Stimulated activated CD8-positive, alpha-beta memory T cell treated with anti-CD3 and anti-CD28 coated beads, Interleukin-4, amount 100 ng/mL, for 48 hours (primary cell): ENCODE results near the gene ATRNL1.
"Not testable (repeated sequence)": the region's sequence is repeated elsewhere in the genome, so short reads cannot be mapped to it uniquely, and the experiment has no call there.

ENCODE experiments used
- DNase-seq: peaks from one replicate; pipeline ENCODE4 v3.0.0-alpha.2; 2020

ATRNL1 gene

DNA sequence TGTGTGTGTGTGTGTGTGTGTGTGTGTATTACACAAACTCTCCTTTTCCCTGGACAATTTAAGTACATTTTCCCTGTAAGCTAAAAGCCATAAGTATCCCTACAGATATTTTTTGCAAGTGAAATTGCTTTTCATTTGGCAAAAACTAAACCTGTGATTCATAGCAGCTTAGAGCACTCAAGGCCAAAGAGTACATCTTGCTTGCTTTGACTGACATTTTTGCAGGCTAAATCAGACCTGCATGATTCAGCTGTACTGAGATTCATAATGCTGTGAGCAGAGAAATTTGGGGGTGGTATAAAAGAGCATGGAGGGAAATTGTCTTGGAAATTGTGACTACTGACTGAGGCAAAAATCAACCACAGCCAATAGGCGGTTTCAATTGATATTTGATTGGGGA is 679.4 kb downstream of the ATRNL1 start:
- DNase-seq = no peak

- DNase-seq = no peak
These were observed 680.7 kb downstream of the ATRNL1 start for GRCh38 chr10:115773832-115774231.

- DNase-seq = no peak
These were observed 681.6 kb downstream of the ATRNL1 start for GRCh38 chr10:115774721-115775120.

DNA sequence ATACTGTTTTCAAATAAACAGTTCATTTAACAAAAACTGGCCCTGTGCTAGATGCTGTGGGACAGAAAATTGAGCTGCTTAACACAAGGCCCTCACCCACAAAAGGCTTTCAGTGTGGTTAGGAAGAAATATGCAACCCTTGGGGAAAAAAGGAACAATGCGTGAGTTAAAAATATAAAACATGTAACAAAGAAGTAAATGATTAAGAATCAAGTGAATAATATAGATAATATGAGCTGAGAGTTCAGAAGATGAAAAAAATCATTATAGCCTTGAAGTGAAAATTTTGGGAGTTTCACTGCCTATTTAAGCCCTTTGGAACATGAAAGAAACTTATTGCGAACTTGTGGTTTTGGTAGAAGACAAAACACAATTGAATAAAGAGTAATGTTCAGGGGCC is 684.5 kb downstream of the ATRNL1 start:
- DNase-seq = no peak

DNA sequence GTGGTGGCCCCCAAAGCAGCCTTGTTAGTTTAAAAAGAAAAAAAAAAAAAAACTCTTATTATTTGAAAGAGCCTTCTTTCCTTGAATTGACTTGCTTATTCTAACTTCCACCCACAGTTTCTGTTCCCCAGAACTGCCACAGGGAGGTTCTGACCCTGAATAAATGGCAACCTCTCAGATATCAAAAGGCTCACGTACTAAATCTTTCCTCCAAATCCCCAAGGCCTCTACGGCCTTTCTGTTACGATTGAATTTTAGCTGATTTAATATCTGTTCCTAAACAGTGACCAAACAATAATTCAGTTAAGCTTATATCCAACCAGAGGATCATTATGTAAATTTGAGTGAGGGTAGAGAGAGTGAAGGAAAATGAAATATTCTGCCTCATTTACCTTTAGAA is 697.1 kb downstream of the ATRNL1 start:
- DNase-seq = no peak

GRCh38 chr10:115795964-115796363 is 702.8 kb downstream of the ATRNL1 start:
- DNase-seq = no peak

DNA sequence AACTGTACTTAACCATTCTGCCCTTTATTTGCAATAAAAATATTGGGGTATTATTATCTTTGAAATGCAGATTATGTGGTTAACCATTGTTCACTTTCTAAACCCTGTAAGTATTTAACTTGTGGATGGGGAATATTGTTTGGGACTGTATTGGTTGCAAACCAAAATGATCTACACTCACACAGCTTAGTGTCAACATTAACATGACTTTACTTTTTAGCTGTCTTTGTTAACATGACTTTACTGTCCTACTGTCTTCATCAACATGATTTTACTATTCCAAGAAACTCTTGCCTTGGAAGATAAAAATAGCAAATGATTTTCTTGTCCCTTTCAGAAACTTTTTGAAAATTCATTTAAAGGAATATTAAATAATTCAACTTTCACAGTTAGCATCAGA is 708.3 kb downstream of the ATRNL1 start:
- no peak for DNase-seq

DNA sequence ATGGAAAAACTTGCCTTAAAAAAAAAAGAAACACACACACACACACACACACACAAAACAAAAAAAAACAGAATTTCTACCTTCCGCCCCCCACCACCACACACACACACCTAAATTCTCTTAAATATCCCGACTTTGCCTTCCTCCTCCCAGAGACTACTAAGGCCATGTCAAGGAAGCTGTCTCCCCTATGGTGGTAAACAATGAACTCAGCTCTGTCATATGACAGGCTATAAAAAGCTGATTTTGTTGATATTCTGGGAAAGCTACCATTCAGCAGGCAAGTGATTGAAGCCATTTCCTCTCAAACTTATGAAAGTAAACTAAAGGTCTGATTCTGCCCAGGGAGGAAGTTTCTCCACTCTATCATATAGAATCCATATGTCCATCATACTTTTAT is 708.8 kb downstream of the ATRNL1 start:
- no peak for DNase-seq

DNA sequence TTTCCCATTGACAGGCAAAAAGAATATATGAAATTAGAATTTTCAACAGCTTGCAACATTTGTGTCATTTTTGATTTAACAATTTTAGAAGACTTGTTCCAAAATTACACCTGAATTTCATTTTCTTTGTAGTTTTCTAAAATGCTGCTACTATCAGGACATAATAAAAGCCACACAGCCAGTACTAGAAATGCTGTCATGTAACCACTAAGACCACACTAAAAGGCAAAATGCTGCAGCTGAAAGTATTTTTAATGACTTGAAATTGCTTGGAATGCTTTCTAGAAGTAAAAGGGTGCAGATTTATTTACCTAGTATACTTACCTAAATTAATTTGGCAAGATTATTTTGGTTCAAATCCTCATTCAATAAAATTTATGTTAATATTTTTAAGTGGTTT is 709.7 kb downstream of the ATRNL1 start:
- DNase-seq = no peak

- DNase-seq = no peak
These were observed 721.4 kb downstream of the ATRNL1 start for GRCh38 chr10:115814542-115814941.

- no peak for DNase-seq
These were observed 724.8 kb downstream of the ATRNL1 start for GRCh38 chr10:115818012-115818411.

- DNase-seq = no peak
These were observed 733.2 kb downstream of the ATRNL1 start for GRCh38 chr10:115826396-115826795.

DNA sequence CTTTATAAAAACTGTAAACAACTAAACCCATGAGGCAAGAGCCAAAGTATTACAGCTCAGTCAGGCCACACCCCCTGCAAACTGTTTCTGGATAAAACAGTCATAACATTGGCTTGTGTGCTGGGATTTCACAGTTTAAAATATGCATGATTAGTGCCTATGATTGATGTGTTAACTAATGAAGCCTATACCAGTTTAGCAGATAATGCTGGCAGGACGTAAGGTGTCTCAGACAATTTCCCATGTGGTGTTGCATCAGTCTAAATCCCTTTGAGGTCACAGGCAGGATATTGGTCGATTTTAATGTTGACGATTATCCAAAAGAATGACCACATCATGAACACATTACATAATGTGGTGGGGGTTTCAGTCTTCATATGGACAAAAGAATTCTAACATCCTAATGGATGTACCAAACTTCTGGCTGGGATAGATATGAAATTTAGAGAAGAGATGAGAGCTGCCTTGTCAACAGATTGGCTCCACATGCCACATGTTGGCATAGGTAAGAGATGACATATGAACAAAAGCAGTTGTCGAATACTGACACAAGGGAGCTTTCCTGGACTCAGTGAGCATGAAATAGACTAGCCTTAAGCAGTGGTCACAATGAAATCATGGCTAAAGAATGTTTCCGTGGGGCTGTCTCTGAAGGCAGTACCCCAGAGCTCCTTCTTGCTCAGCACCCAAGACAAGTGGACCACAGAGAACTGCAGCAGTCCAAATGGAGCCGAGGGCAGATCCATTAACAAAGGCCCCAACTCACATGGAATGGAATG is 734.3 kb downstream of the ATRNL1 start:
- no peak for DNase-seq

DNA sequence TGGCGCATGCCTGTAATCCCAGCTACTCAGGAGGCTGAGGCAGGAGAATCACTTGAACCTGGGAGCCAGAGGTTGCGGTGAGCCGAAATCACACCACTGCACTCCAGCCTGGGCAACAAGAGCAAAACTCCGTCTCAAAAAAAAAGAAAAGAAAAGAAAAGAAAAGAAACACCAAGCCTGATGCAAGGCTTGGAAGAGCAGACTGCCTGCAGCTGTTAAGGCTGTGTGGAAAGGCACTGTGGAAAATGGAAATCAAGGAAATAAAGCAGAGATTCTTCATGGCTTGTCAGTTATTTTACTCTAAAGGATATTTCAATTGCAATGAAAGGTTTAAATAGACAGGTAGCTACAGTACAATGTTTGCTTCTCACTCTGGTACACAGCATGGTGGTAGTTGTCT is 735.0 kb downstream of the ATRNL1 start:
- not testable (repeated sequence) for DNase-seq

DNA sequence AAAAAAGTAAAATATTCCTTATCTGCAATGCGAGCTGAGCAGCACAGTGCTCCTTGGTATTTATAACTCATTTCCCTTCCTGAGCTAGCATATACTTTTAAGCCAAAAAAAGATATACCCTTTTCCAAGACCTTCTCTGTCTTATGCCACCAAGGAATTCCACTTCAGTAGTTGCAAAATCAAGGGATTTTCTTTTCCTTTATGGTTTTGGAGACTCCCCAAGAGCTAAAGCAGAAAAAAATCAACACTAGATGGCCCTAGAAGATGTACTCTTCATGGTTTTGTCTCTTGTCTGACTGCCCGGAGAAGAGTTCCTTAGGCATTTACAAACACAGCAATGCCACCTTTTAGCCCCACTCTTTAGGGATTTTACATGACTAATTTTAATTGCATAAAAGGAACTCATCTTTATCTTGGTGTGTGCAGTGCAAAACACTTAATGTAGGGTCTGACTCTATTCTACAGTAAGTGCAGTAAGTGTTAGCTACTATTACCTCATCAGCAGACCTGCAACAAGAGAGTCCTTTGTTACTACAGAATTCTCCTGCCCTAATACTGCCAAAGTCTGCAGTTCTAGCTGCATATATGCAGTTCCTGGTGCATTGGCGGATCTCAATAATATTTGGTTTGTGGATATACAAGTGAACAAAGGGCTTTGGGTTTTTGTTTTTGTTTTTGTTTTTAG is 736.5 kb downstream of the ATRNL1 start:
- no peak for DNase-seq

DNA sequence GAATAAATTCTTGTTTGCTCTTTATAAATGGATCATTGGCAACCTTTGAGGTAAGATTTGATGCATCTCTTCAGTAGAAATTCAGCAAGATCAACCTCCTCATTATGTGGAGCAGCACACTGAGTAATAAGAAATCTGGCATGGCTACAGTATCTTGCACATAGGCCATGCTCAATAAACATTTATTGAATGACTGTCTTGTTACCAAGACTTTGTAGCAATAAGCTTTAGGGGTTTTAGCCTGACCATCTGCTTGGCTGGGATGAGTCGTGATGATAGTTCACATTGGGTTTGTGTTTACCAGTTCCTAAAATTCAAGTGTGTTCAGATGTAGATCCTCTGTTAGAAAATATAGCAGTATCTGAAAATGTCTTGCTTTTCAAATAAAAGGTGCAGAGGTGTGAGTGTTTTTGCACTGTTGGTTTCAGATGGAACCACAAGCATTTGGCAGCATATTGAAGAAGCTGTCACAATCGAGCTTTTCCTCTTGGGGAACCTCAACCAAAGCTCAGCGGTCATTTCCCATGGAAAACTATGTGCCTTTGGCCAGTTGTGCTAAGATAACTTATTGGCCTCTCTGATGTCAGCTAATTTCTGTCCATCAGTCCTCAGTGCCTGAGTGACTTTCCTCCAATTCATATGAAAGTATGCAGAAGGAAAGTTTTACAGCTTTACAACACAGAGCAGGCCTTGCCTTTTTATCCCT is 737.3 kb downstream of the ATRNL1 start:
- no peak for DNase-seq

GRCh38 chr10:115831016-115831415 is 737.9 kb downstream of the ATRNL1 start:
- no peak for DNase-seq

DNA sequence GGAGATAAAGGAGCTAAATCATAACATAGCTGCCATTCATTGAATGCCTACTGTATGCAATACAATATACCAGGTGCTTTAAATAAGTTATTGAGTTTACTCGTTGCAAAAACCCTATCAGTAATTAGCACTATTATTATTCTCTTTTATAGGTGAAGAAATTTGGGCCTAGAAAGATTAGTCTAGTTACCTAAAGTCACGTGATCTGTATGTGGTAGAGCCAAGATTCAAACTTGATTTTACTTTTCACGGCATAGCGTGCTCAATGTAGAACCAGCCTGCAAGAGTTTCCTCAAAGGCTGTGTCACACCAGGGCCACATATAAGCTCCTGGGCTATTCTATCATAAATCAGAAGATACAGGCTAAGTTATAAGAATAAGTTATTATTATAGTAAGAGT is 740.0 kb downstream of the ATRNL1 start:
- DNase-seq = no peak

- no peak for DNase-seq
These were observed 751.4 kb downstream of the ATRNL1 start for GRCh38 chr10:115844591-115844990.

DNA sequence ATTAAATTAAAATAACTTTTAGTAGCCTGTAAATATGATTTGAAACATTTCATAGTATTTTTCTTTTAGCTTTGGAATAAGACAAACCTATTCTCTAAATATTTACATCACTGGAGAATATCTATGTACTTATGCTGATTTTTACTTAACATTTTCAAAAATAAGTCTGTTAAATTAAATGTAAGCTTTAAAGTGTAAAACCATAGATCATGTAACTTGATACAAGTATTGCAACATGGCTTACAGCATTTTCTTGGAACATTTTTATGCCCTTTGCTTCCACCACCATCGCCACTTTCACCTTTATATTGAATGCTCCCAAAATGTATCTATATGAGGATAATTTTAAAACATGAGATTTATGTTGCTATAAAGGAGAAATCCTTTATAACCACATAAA is 752.8 kb downstream of the ATRNL1 start:
- DNase-seq = no peak

DNA sequence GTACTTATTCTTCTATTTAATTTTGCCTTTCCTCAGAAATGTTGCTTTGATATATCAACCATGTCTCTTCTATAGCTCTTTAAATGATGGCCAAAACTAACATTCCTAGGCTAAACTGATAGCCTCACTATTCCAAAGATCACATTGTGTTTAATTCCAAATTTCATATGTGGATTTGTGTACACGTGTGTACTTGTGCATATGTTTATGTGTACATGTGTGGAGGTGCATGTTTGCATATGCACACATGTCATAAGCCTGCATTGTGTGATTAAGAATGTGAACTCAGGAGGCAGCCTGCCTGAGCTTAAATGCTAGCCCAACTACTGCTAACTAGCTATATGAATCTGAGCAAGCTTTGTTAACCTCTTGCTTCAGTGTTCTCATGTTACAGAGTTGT is 753.4 kb downstream of the ATRNL1 start:
- no peak for DNase-seq

DNA sequence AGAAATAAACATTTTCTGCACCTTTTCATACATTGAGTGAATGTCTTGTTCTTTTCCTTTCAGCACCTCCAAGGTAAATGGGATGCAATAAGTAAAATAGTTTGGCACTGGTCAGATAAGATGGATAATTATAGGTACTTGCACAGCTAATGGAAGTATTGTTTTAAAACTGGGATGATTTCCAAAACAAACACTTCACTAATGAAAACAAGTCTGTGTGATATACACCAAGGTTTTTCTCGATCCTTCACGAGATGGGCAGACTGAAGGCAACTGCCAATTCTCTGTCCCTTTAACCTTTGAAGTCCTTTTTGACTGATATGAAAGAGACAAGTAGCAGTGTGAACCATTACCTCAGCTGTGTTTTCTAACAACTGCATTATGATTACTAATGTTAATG is 756.0 kb downstream of the ATRNL1 start:
- DNase-seq = no peak

DNA sequence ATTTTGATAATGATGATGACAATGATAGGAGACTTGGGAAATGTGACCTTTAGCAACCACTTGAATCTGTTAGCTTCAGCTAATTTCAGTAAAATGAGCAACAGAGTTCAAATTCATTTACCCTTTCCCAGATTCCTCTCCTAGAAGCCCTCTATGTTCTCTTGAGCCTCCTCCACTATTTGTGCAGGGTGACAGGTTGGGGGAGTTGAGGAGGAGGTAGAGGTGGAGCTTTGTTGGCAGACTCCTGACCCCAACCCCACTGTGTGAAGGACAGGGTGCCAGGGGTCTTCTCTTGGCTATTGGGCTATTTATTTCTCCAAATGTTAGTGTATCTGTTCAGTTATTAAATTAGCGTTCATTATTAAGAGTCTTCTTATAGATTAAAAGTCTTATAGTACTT is 757.5 kb downstream of the ATRNL1 start:
- DNase-seq = no peak

DNA sequence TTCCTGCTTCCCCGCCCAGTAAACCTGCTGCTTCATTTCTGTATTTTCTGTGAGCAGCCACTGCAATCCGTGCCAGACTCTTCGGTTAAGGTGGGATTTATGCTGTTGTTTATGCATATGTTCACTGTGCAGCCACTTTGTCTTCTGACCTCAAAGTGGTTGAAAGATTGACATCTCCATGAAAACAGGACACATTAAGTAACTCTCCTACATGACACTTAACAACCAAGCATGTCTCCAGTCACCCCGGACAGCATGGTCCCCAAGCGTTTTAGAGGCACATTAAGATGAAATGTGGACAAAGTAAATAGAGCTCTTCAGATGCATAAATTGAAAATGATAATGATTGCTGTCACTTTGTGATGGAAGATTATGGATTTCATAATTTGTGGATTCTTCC is 758.5 kb downstream of the ATRNL1 start:
- DNase-seq = no peak
